ENCODE data around the gene MAPK12. TPM values are rescaled to one million over a fixed set of nuclear protein-coding genes. Genes with fewer than 3 reads are reported as not detected.

Gene MAPK12
- 12.5 and 13.8 TPM in 2 replicates for total RNA-seq
- polyA plus RNA-seq: 33.8 and 51.4 TPM in 2 replicates

- Histone ChIP-seq H3K27me3 (peaks cover 6% of the 10 kb centered on the region), H3K79me2 (no peaks in the 10 kb centered on the region), H3K4me1 (ENCODE audit: insufficient read depth) (no peaks in the 10 kb centered on the region), H2AFZ (peak within 1 kb of the TSS; percentile 19), H3K9me2 (replicated peaks; ENCODE audit: insufficient read depth) (no peaks in the 10 kb centered on the region), H3K36me3 (replicated peaks; ENCODE audit: insufficient read depth, low read depth) (no peaks in the 10 kb centered on the region), H4K20me1 (ENCODE audit: insufficient read depth, poor library complexity, severe bottlenecking) (no peaks in the 10 kb centered on the region), H3K4me3 (peak within 1 kb of the TSS; percentile 26), H3K4me2 (peak within 1 kb of the TSS; percentile 93), H3K9me3 (ENCODE audit: low read depth) (no peaks in the 10 kb centered on the region), H3K27ac (peak within 1 kb of the TSS; percentile 53)
- WGBS (ENCODE audit: low lambda C conversion rate, missing lambda C conversion rate): 26% methylated on average over 8 of the region's 61 CpGs
- TF ChIP-seq EZH2phosphoT487 (IDR thresholded peaks at IDR 0.05; ENCODE audit: low read depth, severe bottlenecking, unreplicated experiment): no peak
- TF ChIP-seq, protein P1, sequence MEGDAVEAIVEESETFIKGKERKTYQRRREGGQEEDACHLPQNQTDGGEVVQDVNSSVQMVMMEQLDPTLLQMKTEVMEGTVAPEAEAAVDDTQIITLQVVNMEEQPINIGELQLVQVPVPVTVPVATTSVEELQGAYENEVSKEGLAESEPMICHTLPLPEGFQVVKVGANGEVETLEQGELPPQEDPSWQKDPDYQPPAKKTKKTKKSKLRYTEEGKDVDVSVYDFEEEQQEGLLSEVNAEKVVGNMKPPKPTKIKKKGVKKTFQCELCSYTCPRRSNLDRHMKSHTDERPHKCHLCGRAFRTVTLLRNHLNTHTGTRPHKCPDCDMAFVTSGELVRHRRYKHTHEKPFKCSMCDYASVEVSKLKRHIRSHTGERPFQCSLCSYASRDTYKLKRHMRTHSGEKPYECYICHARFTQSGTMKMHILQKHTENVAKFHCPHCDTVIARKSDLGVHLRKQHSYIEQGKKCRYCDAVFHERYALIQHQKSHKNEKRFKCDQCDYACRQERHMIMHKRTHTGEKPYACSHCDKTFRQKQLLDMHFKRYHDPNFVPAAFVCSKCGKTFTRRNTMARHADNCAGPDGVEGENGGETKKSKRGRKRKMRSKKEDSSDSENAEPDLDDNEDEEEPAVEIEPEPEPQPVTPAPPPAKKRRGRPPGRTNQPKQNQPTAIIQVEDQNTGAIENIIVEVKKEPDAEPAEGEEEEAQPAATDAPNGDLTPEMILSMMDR (IDR thresholded peaks at IDR 0.05; ENCODE audit: poor library complexity): no peak
- TF ChIP-seq EZH2 (IDR thresholded peaks at IDR 0.05; ENCODE audit: borderline replicate concordance): no peak
- peak; percentile 56 for DNase-seq (ENCODE audit: low spot score)
These were observed at the start of gene MAPK12 for GRCh38 chr22:50261615-50262459. MAPK12 (minus strand) TSS chr22:50261683; CDS start chr22:50261509, 174 bp downstream.

DNA sequence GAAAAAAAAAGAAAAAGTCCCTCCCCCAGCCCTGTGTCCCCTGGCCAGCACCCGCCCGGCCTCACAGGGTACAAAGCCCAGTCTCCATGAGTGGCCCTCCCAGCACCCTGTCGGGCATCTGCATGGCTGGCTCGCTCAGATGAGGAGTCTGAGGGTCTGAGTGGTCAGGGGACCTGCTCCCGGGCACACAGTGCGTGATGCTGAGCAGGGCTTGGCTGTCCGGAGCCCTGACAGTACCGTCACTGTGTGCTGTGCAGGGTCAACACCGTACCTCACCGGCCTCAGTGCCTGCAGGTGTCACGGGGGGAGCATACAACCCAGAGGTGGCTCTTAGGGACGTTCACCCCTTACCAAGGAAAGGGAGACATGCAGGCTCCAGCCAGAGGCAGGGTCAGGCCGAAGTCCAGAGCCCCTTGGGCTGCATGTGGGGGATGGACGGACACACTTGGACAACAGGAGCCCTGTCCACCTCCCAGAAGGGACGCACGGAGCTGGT lies 49.5 kb upstream of the MAPK12 start:
- WGBS (ENCODE audit: low lambda C conversion rate, missing lambda C conversion rate): 92% methylated on average over 14 of the region's 16 CpGs
- Histone ChIP-seq H3K36me3 (replicated peaks; ENCODE audit: insufficient read depth, low read depth) (no peaks in the 10 kb centered on the region), H3K4me1 (ENCODE audit: insufficient read depth) (peaks cover 14% of the 10 kb centered on the region), H2AFZ (no peak overlapping the region), H3K27ac (no peak overlapping the region), H3K79me2 (peaks cover 11% of the 10 kb centered on the region), H3K27me3 (no peaks in the 10 kb centered on the region), H3K9me2 (replicated peaks; ENCODE audit: insufficient read depth) (no peaks in the 10 kb centered on the region), H3K4me2 (no peak overlapping the region), H3K4me3 (no peak overlapping the region), H3K9me3 (ENCODE audit: low read depth) (no peaks in the 10 kb centered on the region), H4K20me1 (ENCODE audit: insufficient read depth, poor library complexity, severe bottlenecking) (no peaks in the 10 kb centered on the region)
- DNase-seq (ENCODE audit: low spot score): no peak
- TF ChIP-seq, protein P1 (IDR thresholded peaks at IDR 0.05; ENCODE audit: poor library complexity): no peak
- TF ChIP-seq EZH2phosphoT487 (IDR thresholded peaks at IDR 0.05; ENCODE audit: low read depth, severe bottlenecking, unreplicated experiment) (no peak), EZH2 (IDR thresholded peaks at IDR 0.05; ENCODE audit: borderline replicate concordance) (no peak)

- no peaks in the 10 kb centered on the region for H3K27me3 ChIP-seq
- TF ChIP-seq EZH2phosphoT487 (IDR thresholded peaks at IDR 0.05; ENCODE audit: low read depth, severe bottlenecking, unreplicated experiment) (no peak), EZH2 (IDR thresholded peaks at IDR 0.05; ENCODE audit: borderline replicate concordance) (no peak)
- TF ChIP-seq, protein P1 (IDR thresholded peaks at IDR 0.05; ENCODE audit: poor library complexity): no peak
- no peak overlapping the region for H2AFZ ChIP-seq
- WGBS (ENCODE audit: low lambda C conversion rate, missing lambda C conversion rate): 89% methylated on average over 20 of the region's 21 CpGs
- peaks cover 19% of the 10 kb centered on the region for H3K4me1 ChIP-seq (ENCODE audit: insufficient read depth)
- no peak overlapping the region for H3K4me2 ChIP-seq
- no peak for DNase-seq (ENCODE audit: low spot score)
- H3K9me2 ChIP-seq (replicated peaks; ENCODE audit: insufficient read depth): no peaks in the 10 kb centered on the region
- H3K27ac ChIP-seq: no peak overlapping the region
- no peaks in the 10 kb centered on the region for H4K20me1 ChIP-seq (ENCODE audit: insufficient read depth, poor library complexity, severe bottlenecking)
- peaks cover 18% of the 10 kb centered on the region for H3K79me2 ChIP-seq
- no peaks in the 10 kb centered on the region for H3K36me3 ChIP-seq (replicated peaks; ENCODE audit: insufficient read depth, low read depth)
- H3K4me3 ChIP-seq: no peak overlapping the region
- no peaks in the 10 kb centered on the region for H3K9me3 ChIP-seq (ENCODE audit: low read depth)
These were observed 48.7 kb upstream of the MAPK12 start for GRCh38 chr22:50310031-50310722.

Data from hepatocyte (in vitro differentiated cells).